GM18499 (cell line): Measurements from ENCODE around the gene KCTD20.
"Not testable (repeated sequence)": the region's sequence is repeated elsewhere in the genome, so short reads cannot be mapped to it uniquely, and the experiment has no call there.

Source experiments
- ATAC-seq: cut with Tn5 transposase; IDR thresholded peaks from one replicate; pipeline ENCODE4 v1.9.1; 2021; ENCODE audit warnings: moderate number of reproducible peaks; ENCODE audit not compliant: insufficient read depth, unreplicated experiment

The KCTD20 gene

DNA sequence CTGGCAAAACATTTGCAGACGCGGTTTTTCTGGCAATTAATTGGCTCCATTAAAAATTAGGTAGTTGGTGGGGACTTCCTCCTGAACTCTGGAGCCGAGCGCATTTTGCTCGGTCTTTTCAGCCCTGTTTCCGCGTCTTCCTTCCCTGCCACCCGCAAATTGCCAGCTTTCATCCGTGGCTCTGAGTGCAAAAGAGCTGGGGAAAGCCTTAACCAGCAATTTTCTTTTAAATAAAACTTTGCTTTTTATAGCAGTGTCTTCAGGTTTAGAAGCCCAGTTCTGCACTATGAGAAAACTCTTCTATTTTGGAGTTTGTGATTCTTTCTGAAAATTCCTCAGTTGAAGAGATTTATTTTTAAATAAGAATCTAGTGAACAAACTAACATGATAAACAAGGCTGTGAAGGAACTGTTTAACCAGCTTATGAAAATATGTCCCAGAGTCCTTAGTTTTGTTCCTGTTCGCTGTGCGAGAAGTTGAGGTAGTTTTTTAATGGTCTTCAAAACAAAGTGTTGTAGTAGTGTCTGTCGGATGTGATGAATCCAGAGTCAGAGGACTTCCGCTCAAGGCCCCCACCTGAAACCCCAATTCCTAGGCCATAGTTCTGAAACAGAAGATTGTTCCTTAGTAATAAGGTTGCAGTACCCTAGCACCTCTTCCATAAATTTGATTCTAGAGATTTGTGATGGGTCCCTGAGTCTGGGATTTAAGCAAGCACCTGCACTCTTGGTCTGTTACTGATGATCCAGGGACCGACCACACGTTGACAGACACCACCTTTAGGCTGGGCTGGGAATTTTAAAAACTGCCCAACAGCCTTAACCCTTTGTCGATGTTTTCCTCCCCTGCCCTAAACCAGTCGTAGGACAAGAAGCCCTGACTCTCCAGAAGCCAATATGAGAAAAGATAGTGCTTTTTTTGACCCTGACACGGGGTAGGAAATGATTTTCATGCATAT lies 950 bp downstream of the KCTD20 start:
- no peak for ATAC-seq

DNA sequence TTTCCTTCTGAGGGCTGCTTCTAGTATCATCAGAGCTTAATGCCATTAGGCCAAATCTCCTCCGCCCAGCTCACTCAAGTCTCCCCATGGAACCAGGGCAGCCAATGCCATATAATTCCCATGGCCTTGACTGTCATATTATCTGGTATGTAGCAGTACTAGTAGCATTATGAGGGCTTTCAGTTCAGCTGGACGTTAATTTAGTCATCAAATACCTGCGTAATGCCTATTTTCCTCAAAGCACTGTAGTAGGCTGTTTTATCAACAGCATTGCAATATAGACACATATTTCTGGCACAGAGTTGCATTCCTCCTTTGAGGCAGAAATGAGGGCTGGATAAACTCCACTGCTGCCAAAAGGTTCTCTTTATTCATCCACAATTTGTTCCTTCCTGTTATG lies 1.7 kb downstream of the KCTD20 start:
- no peak for ATAC-seq

DNA sequence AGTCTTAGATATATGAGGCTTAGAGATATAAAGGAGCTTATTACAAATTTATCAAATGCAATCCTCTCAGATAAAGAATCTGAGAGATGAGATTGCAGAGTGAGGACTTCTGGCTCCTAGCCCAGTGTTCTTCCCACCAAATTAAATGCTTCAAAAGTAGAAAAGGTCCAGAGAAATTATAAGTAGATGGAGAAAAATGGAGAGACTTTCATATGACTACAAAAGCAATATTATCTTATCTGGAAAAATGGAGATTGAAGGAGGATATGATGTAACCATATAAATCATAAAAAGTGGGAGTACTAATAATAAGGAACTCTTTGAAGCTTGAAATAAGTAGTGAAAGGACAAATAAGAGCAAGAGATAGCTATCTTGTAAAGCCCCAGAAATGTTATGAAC lies 2.8 kb downstream of the KCTD20 start:
- ATAC-seq = no peak

DNA sequence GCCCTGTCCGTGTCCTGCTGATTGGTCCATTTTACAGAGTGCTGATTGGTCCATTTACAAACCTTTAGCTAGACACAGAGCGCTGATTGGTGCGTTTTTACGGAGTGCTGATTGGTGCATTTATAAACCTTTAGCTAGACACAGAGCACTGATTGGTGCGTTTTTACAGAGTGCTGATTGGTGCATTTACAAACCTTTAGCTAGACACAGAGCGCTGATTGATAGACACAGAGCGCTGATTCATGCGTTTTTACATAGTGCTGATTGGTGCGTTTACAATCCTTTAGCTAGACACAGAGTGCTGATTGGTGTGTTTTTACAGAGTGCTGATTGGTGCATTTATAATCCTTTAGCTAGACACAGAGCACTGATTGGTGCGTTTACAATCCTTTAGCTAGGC lies 6.4 kb downstream of the KCTD20 start:
- not testable (repeated sequence) for ATAC-seq

DNA sequence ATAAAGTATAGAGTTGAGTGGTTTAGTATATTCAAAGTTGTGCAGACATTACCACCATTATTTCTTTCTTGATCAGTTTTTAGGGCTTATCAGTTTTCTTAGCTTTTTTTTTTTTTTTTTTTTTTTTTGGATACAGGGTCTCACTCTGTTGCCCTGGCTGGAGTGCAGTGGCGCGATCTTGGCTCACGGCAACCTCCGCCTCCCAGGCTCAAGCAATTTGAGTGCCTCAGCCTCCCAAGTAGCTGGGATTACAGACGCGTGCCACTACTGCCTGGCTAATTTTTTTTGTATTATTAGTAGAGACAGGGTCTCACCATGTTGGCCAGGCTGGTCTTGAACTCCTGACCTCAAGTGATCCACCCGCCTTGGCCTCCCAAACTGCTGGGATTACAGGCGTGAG lies 10.1 kb downstream of the KCTD20 start:
- ATAC-seq = not testable (repeated sequence)

DNA sequence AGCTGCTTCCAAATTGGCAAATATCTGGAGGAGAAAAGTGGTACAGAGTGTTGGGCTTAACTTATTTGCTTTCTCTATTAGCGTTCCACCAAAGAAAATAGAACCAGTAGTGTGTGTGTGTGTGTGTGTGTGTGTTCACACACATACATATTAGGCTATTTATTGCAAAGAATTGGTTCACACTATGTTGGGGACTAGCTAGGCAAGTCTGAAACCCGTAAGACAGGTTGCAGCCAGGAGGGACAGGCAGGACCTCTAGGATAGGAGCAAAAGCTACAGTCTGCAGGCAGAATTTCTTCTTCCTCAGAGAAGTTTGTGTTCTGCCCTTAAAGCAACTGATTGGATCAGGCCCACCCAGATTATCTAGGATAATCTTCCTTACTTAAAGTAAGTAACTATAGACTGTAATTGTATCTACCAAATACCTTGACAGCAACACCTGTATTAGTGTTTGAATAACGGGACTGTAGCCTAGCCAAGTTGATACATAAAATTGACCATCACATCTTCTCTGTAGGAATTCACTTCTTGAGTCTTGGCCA lies 12.8 kb downstream of the KCTD20 start:
- ATAC-seq = no peak

DNA sequence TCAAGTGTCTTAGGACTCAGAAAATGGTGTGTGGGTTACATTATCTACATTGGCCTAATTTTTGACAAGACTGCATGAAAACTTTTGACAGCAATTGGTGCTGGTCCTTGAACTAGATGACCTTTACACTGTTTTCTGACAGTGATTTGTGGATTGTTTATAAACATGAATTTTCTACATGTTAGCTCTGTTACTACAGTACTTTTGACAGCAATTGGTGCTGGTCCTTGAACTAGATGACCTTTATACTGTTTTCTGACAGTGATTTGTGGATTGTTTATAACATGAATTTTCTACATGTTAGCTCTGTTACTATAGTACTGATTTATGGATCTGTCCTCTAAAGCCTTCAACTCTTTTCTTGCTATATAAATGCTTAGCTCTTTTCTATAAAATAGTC lies 16.7 kb downstream of the KCTD20 start:
- no peak for ATAC-seq

DNA sequence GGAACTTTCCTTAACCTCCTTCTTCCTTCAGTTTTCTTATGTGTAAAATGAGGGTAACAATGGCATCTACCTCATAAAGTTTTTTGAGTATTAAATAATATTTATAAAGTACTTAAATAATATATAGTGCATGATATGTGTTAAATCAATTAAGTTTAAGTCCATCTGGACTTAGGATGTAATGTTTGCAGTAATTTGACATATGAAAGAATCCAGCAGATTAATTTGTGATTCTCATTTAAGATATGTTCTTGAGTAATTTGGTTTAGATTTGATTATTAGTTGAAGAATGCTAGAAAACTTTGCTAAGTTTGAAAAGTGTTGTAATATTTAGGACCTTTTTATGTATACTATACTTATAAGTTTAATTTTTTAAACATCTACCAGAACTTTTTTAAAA lies 18.1 kb downstream of the KCTD20 start:
- no peak for ATAC-seq

DNA sequence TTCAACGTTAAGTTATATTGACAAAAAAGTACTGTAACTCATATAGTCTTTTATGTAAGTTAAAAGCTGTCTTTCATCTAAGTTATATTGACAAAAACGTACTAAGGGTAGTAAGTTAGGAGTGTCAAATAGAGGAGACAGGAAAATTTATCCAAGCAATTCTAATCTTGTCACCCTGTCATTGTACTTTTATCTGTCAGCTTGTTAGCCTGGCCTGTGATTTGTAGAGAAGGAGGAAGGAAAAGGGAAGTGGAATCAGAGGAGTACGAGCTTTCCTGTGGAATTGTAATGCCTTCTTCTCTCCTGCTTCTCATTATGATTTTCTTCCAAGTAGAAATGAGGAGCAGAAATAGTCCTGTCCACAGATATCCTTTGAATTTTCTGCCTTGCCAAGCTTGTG lies 18.8 kb downstream of the KCTD20 start:
- no peak for ATAC-seq

DNA sequence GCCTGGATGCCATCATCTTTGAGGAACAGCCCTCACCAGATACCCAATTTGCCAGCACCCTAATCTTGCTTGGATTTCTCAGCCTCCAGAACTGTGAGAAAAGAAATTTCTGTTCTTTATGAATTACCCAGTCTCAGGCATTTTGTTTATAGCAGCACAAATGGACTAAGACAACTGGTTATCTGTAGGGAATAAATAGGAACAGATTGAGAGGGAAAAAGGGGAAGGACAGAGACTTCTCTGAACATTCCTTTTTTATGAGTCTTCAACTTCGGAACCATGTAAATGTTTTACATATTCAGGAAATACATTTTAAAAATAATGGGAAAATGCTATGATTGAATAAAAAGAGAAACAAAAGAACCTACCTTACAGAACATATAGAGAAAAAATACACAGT lies 20.9 kb downstream of the KCTD20 start:
- ATAC-seq = no peak

DNA sequence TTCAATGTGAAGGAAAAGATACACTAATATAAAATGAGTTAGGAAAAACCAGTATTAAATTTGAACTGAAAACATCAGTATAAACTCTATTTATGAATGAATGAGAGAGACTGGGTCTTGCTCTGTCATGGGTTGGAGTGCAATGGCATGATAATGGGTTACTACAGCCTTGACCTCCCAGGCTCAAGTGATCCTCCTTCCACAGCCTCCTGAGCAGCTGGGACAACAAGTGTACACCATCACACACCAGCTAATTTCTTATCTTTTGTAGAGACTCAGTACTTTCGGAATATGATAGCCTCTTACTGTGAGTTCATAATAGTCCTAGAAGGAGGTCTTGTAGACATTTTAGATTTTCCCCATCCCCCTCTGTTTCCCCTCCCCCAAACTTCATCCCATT lies 21.4 kb downstream of the KCTD20 start:
- ATAC-seq = no peak

DNA sequence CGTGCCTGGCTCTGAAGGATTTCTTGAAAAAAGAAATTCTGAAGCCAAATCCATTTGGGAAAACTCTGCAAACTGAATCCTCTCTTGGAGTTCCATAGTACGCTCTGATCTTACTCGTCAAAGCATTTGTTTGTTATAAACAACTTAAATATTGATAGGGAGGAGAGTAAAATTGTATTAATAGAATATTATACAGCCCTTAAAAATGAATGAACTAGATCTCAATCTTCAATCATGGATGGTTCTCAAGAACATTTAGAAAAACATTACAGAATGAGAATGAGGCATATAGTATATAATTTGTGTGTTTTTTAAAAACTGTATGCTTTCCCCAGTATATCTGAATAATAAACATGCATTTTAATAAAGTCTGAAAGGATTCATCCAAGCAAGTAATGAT lies 24.8 kb downstream of the KCTD20 start:
- ATAC-seq = no peak

DNA sequence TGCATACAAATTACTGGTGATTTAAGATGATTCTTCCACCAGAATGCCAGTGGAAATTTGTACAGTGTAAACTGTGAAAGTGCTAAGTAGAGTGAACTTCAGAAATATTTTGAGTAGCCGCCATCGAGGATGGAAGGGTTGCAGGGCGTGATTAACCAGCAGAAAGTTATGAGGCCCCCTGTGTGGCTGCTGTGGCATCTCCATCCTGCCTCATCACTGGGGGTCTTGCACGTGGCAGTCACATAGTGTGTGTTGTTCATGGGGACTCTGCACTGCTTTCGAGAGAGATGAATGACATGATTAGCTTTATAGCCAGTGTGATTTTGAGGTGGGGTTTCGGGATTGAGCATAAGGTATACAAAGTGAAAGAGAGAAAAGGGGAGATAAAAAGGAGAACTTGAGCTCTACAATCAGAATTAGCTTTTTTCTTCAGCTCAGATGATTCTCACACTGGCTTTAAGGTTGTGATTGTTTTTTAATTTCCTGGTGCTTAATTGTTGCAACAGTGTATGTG lies 26.4 kb downstream of the KCTD20 start:
- ATAC-seq = no peak

DNA sequence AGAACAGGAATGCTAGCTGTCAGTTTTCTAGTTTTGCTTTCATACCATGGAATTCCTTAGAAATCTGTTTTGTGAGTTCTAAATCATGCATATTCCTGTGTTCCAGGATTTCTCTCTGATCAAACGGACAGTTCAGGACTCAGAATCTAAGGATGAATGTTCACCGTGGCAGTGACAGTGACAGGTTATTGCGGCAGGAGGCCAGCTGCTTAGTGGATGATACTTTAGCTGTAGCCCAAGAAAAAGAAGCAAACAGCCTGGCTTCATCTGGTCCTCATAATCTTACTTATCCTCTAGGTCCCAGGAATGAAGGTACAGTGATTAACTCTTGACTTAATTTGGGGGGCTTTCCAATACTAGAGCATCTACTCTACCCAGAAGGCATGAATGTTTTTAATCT lies 27.1 kb downstream of the KCTD20 start:
- no peak for ATAC-seq

DNA sequence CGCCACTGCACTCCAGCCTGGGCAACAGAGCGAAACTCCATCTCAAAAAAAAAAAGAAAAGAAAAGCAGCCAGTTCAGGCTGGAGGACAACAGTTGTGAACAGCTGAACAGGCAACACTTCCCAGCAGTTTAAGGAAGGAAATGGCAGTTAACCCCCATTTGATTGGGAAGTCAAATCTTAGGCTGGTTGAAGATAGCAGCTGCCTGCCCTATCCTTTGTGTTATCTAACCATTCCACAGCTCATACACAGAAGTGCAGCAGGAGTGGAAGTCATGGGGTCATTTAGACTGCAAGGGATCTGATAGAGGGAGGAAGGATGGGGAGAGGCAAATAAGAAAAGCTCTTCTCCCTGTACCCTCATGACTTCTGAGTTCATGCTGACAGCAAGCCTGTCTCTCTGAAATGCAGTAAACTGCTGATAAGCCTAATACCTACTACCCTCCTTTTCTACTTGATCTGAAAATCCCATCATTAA lies 35.3 kb downstream of the KCTD20 start:
- ATAC-seq = no peak

DNA sequence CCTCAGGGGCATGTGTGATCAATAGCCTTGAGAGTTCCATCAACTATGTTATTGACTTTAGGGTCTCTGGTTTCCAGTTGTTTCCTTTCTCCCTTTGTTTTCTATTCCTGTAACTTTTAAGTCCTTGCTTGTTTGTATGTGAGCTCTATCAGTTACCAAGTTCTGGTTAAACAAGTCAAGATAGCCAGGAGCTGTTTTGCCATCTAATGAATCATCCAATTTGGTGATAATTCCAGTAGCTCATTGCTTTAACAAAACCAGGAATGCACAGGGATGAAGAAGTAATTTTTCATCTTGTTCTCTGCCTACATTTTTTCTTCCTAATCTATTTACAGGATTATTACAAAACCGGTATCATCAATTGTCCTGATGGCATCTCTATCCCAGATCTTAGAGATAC lies 36.5 kb downstream of the KCTD20 start:
- no peak for ATAC-seq

DNA sequence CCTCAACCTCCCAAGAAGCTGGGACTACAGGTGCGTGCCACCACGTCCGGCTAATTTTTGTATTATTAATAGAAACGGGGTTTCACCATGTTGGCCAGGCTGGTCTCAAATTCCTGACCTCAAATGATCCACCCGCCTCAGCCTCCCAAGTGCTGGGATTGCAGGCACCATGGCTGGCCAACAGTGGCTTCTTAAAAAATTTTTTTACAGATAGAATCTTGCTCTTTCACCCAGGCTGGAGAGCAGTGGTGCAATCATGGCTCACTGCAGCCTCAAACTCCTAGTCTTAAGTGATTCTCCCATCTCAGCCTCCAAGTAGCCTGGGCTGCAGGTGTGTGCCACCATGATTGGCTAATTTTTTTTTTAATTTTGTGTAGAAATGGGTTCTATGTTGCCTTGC lies 40.5 kb downstream of the KCTD20 start:
- not testable (repeated sequence) for ATAC-seq

DNA sequence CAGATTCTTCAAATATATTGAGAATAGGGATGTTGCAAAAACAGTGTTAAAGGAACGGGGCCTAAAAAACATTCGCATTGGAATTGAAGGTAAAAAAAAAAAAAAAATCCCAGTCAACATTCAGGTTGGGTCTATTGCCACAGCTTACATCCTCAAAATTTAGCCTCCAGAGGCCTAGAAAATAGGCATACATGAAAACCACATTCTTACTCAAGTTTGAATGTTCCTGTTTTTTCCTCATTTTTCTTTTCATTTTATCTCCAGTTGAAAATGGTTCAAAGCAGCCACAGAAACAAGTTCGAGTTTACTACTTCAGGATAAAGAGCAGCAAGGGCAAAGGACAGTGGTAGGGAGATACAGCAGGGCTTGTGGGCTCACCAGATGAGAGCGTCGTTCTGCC lies 41.9 kb downstream of the KCTD20 start:
- no peak for ATAC-seq

DNA sequence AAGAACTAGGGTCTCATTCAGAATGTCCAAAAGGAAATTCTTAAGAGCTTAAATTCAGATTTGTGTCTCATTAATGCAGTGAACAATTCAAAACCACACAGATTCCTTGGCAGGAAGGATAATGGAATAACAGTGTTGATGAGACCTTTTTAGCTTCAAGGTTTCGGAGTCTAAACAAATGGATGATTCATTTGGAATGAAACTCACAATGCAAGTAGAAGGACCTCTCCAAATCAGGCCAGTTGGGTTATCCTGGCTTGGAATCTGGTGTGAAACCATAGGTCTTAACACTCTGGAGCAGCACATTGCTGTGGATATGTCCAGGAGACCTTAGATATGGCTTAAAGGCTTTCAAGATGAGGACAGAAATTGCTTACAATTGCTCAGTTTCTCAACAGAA lies 44.9 kb downstream of the KCTD20 start:
- ATAC-seq = no peak

DNA sequence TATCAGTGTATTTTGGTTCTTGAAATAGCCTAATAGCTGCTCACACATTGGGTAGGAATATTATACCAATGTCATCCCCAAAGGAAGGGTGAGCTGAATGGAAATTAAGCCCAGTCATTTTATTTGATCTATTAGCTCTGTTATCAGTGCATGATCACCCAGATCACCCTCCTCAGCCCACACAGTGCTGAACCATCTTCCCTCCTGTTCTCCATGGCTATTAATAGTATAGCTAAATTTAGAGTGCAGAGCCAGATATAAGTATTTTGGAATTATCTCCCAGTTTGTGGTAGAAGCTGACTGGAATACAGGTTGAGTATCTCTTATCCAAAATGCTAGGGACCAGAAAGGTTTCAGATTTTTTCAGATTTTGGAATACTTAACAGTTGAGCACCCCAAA lies 45.4 kb downstream of the KCTD20 start:
- no peak for ATAC-seq

DNA sequence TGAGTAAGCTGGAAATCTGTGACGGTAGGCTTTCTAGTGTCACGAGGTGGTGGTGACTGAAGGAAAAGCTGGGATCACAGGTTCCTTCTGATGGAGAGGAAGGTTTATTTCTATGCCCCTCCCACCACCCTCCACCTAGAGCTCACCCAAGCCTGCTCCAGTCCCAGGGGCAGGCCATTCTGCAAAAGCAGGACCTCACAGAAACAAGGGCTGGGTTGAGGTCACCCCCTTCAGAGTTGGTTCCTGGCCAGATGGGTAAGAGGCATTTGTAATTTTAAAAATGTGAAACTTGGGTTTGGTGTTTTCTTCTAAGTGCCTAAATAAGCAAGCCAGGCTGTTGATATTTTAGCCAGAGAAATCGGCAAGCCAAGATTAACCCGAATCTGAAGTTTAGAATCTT lies 46.6 kb downstream of the KCTD20 start:
- ATAC-seq = no peak
